ENCODE results near the gene UMODL1.

The UMODL1 gene

GRCh38 chr21:42082501-42083360 lies 11.6 kb downstream of the UMODL1 start:
- no peak for DNase-seq

GRCh38 chr21:42083361-42083690 lies 12.2 kb downstream of the UMODL1 start:
- no peak for DNase-seq

GRCh38 chr21:42084079-42084478 lies 13.0 kb downstream of the UMODL1 start:
- no peak for DNase-seq

- no peak for DNase-seq
These were observed 14.3 kb downstream of the UMODL1 start for GRCh38 chr21:42085246-42086077.

- no peak for DNase-seq
These were observed 15.9 kb downstream of the UMODL1 start for GRCh38 chr21:42086969-42087368.

- DNase-seq = no peak
These were observed 17.0 kb downstream of the UMODL1 start for GRCh38 chr21:42088148-42088547.

GRCh38 chr21:42088658-42089057 lies 17.5 kb downstream of the UMODL1 start:
- DNase-seq = no peak

GRCh38 chr21:42089093-42089631 lies 18.0 kb downstream of the UMODL1 start:
- DNase-seq = peak; percentile 12

- DNase-seq = no peak
These were observed 18.7 kb downstream of the UMODL1 start for GRCh38 chr21:42089665-42090310.

- DNase-seq = no peak
These were observed 20.9 kb downstream of the UMODL1 start for GRCh38 chr21:42091899-42092508.

GRCh38 chr21:42092771-42093170 lies 21.7 kb downstream of the UMODL1 start:
- no peak for DNase-seq

- no peak for DNase-seq
These were observed 22.1 kb downstream of the UMODL1 start for GRCh38 chr21:42093186-42093585.

GRCh38 chr21:42093991-42094421 lies 22.9 kb downstream of the UMODL1 start:
- DNase-seq = no peak

GRCh38 chr21:42094811-42095210 lies 23.7 kb downstream of the UMODL1 start:
- no peak for DNase-seq

- DNase-seq = no peak
These were observed 24.5 kb downstream of the UMODL1 start for GRCh38 chr21:42095581-42095980.

GRCh38 chr21:42096566-42096965 lies 25.4 kb downstream of the UMODL1 start:
- DNase-seq = no peak

- DNase-seq = no peak
These were observed 26.2 kb downstream of the UMODL1 start for GRCh38 chr21:42097274-42097673.

- DNase-seq = peak; percentile 35
These were observed 26.8 kb downstream of the UMODL1 start for GRCh38 chr21:42097860-42098454.

GRCh38 chr21:42098957-42099505 lies 27.9 kb downstream of the UMODL1 start:
- DNase-seq = no peak

GRCh38 chr21:42101246-42101645 lies 30.1 kb downstream of the UMODL1 start:
- DNase-seq = no peak

- no peak for DNase-seq
These were observed 31.0 kb downstream of the UMODL1 start for GRCh38 chr21:42102076-42102475.

- no peak for DNase-seq
These were observed 31.4 kb downstream of the UMODL1 start for GRCh38 chr21:42102526-42102925.
